B cell (primary cell): ENCODE data around the gene AKR7A2. TPM values are rescaled to one million over a fixed set of nuclear protein-coding genes. Genes with fewer than 3 reads are reported as not detected.

Experiments used
- ATAC-seq: fragments of 200-7000 bp; cut with Tn5 transposase; one replicate; pipeline ENCODE4 v1.10.0; 2021; ENCODE audit warnings: low read depth, mild to moderate bottlenecking, moderate number of reproducible peaks, moderate library complexity
- CTCF ChIA-PET: fragments of 350-600 bp; sonication (Branson Sonifier 250); formaldehyde crosslinking; loops from one replicate; lab custom pipeline; 2021; ENCODE audit warnings: antibody characterized with exemption, inconsistent platforms; lab: Charles Lee
- POLR2A ChIA-PET: fragments of 350-600 bp; sonication (Branson Sonifier 250); formaldehyde crosslinking; loops from one replicate; lab custom pipeline; 2021; ENCODE audit warnings: antibody characterized with exemption; lab: Charles Lee
- DNase-seq: peaks from one replicate; pipeline ENCODE4 v3.0.0; 2013
- H2AFZ ChIP-seq: 2 replicates; pipeline ENCODE4 v1.6.1; 2012; ENCODE audit warnings: mild to moderate bottlenecking, low read depth, low read length; ENCODE audit not compliant: insufficient read depth, poor library complexity, severe bottlenecking
- H3K27ac ChIP-seq, 2 donors: 1 replicate in 1 of 2; 2 replicates in 1 of 2; pipeline ENCODE4 v1.5.1; 2012 to 2013; ENCODE audit warnings: low read length in 2 of 2, mild to moderate bottlenecking in 2 of 2, moderate library complexity in 1 of 2
- H3K27me3 ChIP-seq, 4 experiments: fragments of 200-600 bp in 1 of 4; sonication (generic) in 1 of 4; replicated peaks in 1 of 4; 1 replicate in 2 of 4; 2 replicates in 2 of 4; pipeline versions ENCODE4 v1.6.1 to v1.7.0; 2013 to 2016; ENCODE audit warnings: low read length in 3 of 4, mild to moderate bottlenecking in 2 of 4, mixed read lengths in 1 of 4, moderate library complexity in 1 of 4; ENCODE audit not compliant: insufficient read depth in 4 of 4, control insufficient read depth in 3 of 4; ENCODE audit errors: control extremely low read depth in 1 of 4
- H3K36me3 ChIP-seq, 2 experiments: replicated peaks in 1 of 2; 1 replicate in 1 of 2; 2 replicates in 1 of 2; pipeline versions ENCODE4 v1.6.1 to v1.7.1; 2013; ENCODE audit warnings: low read length in 1 of 2; ENCODE audit not compliant: insufficient read depth in 2 of 2, control insufficient read depth in 1 of 2; ENCODE audit errors: control extremely low read depth in 1 of 2, extremely low read depth in 1 of 2
- H3K4me1 ChIP-seq, 2 donors: fragments of 200-600 bp in 1 of 2; sonication (generic) in 1 of 2; 1 replicate in 1 of 2; 2 replicates in 1 of 2; pipeline versions ENCODE4 v1.5.1 to v1.6.1; 2013 to 2017; ENCODE audit warnings: low read length in 2 of 2; ENCODE audit not compliant: control insufficient read depth in 2 of 2, insufficient read depth in 2 of 2
- H3K4me2 ChIP-seq: replicated peaks from 2 replicates; pipeline ENCODE3; 2012; ENCODE audit warnings: mild to moderate bottlenecking, low read depth, low read length; ENCODE audit not compliant: poor library complexity, severe bottlenecking
- H3K4me3 ChIP-seq, 5 experiments: fragments of 200-600 bp in 1 of 5; sonication (generic) in 1 of 5; 1 replicate in 3 of 5; 2 replicates in 2 of 5; pipeline versions ENCODE4 v1.5.1 to v1.7.0; 2011 to 2016; ENCODE audit warnings: low read length in 4 of 5, mild to moderate bottlenecking in 4 of 5, low read depth in 2 of 5, control low read depth in 1 of 5, moderate library complexity in 1 of 5; ENCODE audit not compliant: insufficient read depth in 1 of 5; ENCODE audit errors: control extremely low read depth in 1 of 5, extremely low read depth in 1 of 5
- H3K79me2 ChIP-seq: fragments of 200-600 bp; sonication (generic); one replicate; pipeline ENCODE4 v1.6.0; 2016; ENCODE audit warnings: low read length; ENCODE audit not compliant: control insufficient read depth, insufficient read depth
- H3K9ac ChIP-seq: fragments of 200-600 bp; sonication (generic); 2 replicates; pipeline ENCODE4 v1.6.1; 2017; ENCODE audit warnings: mild to moderate bottlenecking, low read length, moderate library complexity
- H3K9me3 ChIP-seq, 3 donors: one replicate each; pipeline versions ENCODE4 v1.6.1 to v1.7.1; 2013; ENCODE audit warnings: low read length in 2 of 3; ENCODE audit not compliant: control insufficient read depth in 2 of 3, insufficient read depth in 1 of 3; ENCODE audit errors: control extremely low read depth in 1 of 3
- H4K20me1 ChIP-seq: 2 replicates; pipeline ENCODE4 v1.6.0; 2012; ENCODE audit warnings: mild to moderate bottlenecking, low read length; ENCODE audit not compliant: insufficient read depth, control insufficient read depth, poor library complexity, severe bottlenecking
- H3K27ac Mint-ChIP-seq: one replicate; pipeline ENCODE4 v1.8.0; 2021; ENCODE audit warnings: mixed read lengths
- H3K27me3 Mint-ChIP-seq: one replicate; pipeline ENCODE4 v1.8.0; 2021; ENCODE audit warnings: mixed read lengths
- H3K4me1 Mint-ChIP-seq: one replicate; pipeline ENCODE4 v1.8.0; 2021; ENCODE audit warnings: mixed read lengths
- H3K4me3 Mint-ChIP-seq: one replicate; pipeline ENCODE4 v1.8.0; 2021; ENCODE audit warnings: mixed read lengths
- H3K9me3 Mint-ChIP-seq: one replicate; pipeline ENCODE4 v1.8.0; 2022; ENCODE audit warnings: mixed read lengths; ENCODE audit not compliant: insufficient read depth
- EZH2 ChIP-seq: IDR thresholded peaks from 2 replicates; pipeline ENCODE4 v1.6.1; 2012; ENCODE audit warnings: borderline replicate concordance, low read depth, mild to moderate bottlenecking, moderate library complexity, low read length; ENCODE audit not compliant: insufficient read depth, poor library complexity, severe bottlenecking
- WGBS: methylation state at CpG from one replicate; pipeline ENCODE4 v1.1.5; 2013; ENCODE audit warnings: missing lambda C conversion rate; ENCODE audit not compliant: insufficient coverage; 5-methylcytosine and 5-hydroxymethylcytosine counted together
- intact Hi-C: fragments of 100-400 bp; cut with micrococcal nuclease; formaldehyde crosslinking; loops from one replicate; pipeline ENCODE4 v1.10.0; 2022
- polyA plus RNA-seq: library from polyadenylated mRNA; depleted of rRNA; stranded (reverse); fragments of >200 nt; gene quantifications from 2 replicates; pipeline ENCODE4 v1.2.3, GENCODE V29; 2012
- total RNA-seq, 2 donors: library from RNA; stranded (reverse); fragments of 120-200 nt in 1 of 2; gene quantifications; 1 replicate in 1 of 2; 2 replicates in 1 of 2; pipeline versions ENCODE4 v1.2.3 to v1.2.4, GENCODE V29; 2013 to 2022
- TF ChIP-seq, protein P1 (sequence below): fragments of 200-600 bp; IDR thresholded peaks from one replicate; pipeline ENCODE4 v1.8.0; 2022; ENCODE audit warnings: antibody characterized with exemption, mild to moderate bottlenecking

The AKR7A2 gene
- total and polyA plus RNA-seq, 2 donors (not counting 1 experiment from before 2014, with no cell fraction given): 23.7 to 32.1 TPM

GRCh38 chr1:19341201-19342061 is 29.5 kb upstream of the AKR7A2 start:
- Histone ChIP-seq H3K4me3 (no peak overlapping the region), H3K9ac (no peak overlapping the region), H3K27me3 (no peaks in the 10 kb centered on the region), H3K4me2 (no peak overlapping the region), H4K20me1 (peaks cover 33% of the 10 kb centered on the region), H3K79me2 (no peaks in the 10 kb centered on the region), H3K27ac (no peak overlapping the region), H3K9me3 (no peaks in the 10 kb centered on the region), H3K4me1 (no peaks in the 10 kb centered on the region), H3K36me3 (peaks cover 0 to 73% of the 10 kb centered on the region in 2 experiments), H2AFZ (no peak overlapping the region)
- H3K9me3 Mint-ChIP-seq: no peaks in the 10 kb centered on the region
- no peaks in the 10 kb centered on the region for H3K27me3 Mint-ChIP-seq
- ATAC-seq (peak; percentile 81), DNase-seq (peak; percentile 77)
- WGBS: 72% methylated on average over 25 of the region's 25 CpGs
- ChIA-PET POLR2A (no interaction called here), CTCF (interaction anchor here (0.9 to 1.4 kb wide), 9 partner anchors 36 to 320 kb away, joined by 3 to 4 read pairs (median 3); no protein-coding TSS in a partner anchor)
- TF ChIP-seq, protein P1, sequence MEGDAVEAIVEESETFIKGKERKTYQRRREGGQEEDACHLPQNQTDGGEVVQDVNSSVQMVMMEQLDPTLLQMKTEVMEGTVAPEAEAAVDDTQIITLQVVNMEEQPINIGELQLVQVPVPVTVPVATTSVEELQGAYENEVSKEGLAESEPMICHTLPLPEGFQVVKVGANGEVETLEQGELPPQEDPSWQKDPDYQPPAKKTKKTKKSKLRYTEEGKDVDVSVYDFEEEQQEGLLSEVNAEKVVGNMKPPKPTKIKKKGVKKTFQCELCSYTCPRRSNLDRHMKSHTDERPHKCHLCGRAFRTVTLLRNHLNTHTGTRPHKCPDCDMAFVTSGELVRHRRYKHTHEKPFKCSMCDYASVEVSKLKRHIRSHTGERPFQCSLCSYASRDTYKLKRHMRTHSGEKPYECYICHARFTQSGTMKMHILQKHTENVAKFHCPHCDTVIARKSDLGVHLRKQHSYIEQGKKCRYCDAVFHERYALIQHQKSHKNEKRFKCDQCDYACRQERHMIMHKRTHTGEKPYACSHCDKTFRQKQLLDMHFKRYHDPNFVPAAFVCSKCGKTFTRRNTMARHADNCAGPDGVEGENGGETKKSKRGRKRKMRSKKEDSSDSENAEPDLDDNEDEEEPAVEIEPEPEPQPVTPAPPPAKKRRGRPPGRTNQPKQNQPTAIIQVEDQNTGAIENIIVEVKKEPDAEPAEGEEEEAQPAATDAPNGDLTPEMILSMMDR: peak; percentile 97
- TF ChIP-seq EZH2: no peak
- intact Hi-C loops: loop anchor here (5.0 kb wide), 1 partner anchor 51 kb away; no protein-coding TSS in a partner anchor
- H3K27ac Mint-ChIP-seq: no peak overlapping the region
- H3K4me3 Mint-ChIP-seq: no peak overlapping the region
- H3K4me1 Mint-ChIP-seq: peaks cover 1% of the 10 kb centered on the region

DNA sequence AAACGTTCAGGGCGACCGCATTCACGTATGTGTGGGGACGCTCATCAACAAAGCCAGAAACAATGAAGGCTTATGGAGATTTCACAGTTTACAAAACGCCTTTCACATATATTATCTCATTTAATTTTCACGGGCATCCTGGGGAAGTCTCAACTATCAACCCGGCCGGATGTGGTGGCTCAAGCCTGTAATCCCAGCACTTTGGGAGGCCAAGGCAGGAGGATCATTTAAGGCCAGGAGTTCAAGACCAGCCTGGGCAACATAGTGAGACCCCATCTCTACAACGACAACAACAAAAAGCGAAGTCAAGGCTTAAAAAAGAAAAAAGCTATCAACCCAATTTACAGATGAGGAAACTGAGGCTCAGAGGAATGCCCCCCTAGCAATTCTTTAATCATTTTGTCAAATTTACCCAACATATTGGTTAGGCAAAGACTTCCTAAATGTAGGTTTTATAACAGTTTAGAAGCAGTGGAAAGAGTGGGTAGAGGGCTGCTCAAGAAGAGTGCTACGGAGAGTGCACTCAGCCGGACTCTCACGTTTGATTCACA is 28.5 kb upstream of the AKR7A2 start:
- DNase-seq (no peak), ATAC-seq (no peak)
- Histone ChIP-seq H3K4me2 (no peak overlapping the region), H3K79me2 (no peaks in the 10 kb centered on the region), H3K4me3 (no peak overlapping the region), H3K27me3 (no peaks in the 10 kb centered on the region), H4K20me1 (peaks cover 28% of the 10 kb centered on the region), H2AFZ (no peak overlapping the region), H3K9me3 (no peaks in the 10 kb centered on the region), H3K4me1 (no peaks in the 10 kb centered on the region), H3K9ac (no peak overlapping the region), H3K27ac (no peak overlapping the region), H3K36me3 (peaks cover 0 to 73% of the 10 kb centered on the region in 2 experiments)
- Mint-ChIP-seq H3K27ac (no peak overlapping the region), H3K9me3 (no peaks in the 10 kb centered on the region), H3K4me1 (no peaks in the 10 kb centered on the region), H3K4me3 (no peak overlapping the region), H3K27me3 (no peaks in the 10 kb centered on the region)
- intact Hi-C loops: loop anchor here (5.0 kb wide), 1 partner anchor 52 kb away; no protein-coding TSS in a partner anchor
- POLR2A ChIA-PET: no interaction called here
- TF ChIP-seq, protein P1: no peak
- no peak for TF ChIP-seq EZH2
- CTCF ChIA-PET: interaction anchor here (1.0 to 1.2 kb wide), 2 partner anchors 146 to 314 kb away, joined by 3 read pairs; no protein-coding TSS in a partner anchor
- WGBS: 97% methylated on average over 6 of the region's 14 CpGs
